GM19463 (cell line): ENCODE data around the gene CCR6.
A peak's percentile ranks its signal among the peaks of the same experiment; 100 is the strongest.

ENCODE experiments used
- ATAC-seq: cut with Tn5 transposase; IDR thresholded peaks from one replicate; pipeline ENCODE4 v1.9.1; 2021; ENCODE audit warnings: mild to moderate bottlenecking, moderate library complexity; ENCODE audit not compliant: unreplicated experiment

The CCR6 gene

DNA sequence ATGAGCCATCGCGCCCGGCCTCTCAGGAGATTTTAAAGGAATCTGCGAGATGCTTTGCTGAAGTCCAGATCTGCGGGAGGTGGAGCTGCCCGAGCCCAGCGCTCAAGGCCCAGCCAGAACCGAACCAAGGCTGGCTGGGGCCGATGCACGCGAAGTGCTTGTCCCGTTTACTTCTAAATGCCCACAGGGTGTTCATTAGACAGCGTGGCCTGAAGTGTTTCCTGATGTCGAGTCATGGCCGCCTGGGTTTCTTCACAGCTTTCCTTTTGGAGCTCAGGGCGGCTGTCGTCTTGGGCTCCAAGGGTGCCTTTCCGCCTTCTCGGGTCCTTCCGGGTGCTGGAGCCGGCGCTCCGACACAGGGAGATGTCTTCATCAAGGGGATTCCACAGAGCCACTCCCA lies 25.1 kb upstream of the CCR6 start:
- no peak for ATAC-seq

DNA sequence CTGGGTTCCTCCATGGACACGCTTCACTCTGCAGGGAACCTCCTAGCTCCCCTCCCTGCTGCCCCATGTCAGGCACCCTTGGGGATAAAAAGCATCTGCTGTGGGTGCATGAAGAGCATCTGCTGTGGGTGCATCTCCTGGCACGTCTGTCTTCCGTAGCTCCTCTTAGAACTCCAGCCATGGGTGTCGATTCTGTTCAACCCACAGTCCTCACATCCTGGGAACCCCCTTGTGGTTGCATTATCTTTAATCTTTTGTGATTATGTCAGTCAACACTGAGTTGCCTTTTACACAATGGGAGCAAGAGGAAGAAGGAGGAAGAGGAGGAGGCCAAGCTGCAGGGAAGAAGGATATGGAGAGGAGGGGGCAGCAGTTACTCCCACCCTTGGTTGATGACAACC lies 24.1 kb upstream of the CCR6 start:
- no peak for ATAC-seq

DNA sequence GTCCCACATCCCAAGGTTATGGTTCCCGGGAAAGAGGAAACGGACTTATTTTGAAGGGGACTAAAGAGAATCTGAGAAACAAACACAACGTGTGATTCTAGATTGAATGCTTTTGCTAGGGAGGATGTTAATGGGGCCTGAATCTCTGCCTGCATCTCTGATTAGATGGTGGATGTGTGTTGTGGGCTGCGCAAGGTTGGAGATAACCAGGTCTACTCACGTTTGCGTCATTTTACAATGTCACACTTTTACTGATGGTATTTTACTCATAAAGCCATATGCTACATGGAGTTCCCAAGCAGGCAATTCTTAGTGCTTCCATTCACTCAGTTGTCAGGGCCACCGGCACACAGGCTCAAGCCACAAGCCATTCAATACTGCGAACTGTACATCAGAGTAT lies 23.2 kb upstream of the CCR6 start:
- ATAC-seq: no peak

DNA sequence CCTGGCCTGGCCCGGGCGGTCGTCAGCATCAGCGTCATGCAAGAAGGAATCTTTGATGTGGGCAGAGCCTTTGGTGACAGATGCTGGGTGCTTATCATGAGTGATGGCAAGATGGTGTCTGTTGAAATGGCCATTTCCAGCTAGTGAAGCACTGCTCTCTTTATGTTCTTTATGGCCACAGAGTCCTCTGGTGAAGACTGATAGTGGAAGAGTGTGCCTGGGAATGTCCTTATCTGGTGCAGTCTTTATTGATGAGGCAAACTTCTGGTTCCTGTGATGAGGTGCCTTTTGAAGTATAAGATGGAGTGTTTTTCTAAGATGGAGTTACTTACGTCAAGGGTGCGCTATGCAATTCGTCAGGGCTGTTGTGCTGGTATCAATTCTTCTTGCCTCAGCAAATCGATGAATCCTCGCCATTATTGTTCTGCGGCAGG lies 22.6 kb upstream of the CCR6 start:
- no peak for ATAC-seq

DNA sequence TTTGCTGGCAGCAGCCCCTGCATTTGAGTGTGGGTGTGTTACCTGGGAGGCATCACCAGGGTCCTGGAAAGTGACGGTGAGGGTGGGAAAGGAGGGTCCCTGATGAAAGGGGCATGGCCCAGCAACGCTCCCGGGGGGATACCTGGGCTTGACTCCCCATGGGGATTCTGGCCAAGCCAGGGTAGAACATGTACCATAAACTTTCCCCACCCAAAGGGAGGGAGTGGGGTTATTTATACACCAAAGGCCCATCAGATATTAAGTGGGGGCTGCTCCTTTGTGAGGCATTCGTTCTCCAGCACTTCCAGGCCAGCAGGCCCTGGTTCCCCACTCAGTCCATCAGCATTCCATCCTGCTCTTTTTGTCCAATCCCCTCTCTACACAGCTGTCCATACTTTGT lies 20.6 kb upstream of the CCR6 start:
- no peak for ATAC-seq

DNA sequence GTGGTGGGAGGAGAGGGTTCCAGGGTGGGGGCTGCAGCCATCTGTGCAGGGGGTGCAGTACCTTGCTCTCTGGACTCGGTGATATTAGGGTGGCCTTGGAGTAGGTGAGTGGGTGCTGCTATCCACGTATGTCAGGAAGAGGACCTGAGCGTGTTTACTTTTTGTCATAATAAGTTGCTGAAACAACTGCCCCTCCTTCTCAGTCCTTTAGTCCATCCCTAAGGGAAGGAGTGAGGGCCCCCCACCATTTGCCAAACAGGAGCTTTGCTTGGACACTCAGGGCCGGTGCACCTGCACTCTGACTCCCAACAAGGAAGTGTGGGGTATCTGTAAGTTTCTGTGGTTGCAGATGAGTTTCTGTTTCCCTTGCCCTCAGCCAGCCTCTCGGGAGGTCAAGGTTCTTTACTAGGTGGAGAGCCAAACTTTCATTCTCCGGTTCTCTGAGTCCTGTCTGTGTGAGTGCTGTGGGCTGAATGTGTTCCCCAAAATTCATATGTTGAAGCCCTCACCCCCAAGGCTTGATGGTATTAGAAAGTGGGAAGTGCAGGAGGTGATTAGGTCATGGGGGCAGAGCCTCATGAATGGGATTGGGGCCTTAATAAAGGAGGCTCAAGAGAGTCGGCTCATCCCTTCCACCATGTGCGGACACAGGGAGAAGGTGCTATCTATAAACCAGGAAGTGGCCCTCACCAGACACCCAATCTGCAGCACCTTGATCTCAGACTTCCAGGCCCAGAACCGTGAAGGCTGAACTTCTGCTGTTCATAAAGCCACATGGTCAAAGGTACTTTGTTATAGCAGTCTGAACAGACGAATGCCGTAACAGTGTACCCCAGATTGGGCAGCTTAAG lies 19.6 kb upstream of the CCR6 start:
- ATAC-seq: peak; percentile 97

DNA sequence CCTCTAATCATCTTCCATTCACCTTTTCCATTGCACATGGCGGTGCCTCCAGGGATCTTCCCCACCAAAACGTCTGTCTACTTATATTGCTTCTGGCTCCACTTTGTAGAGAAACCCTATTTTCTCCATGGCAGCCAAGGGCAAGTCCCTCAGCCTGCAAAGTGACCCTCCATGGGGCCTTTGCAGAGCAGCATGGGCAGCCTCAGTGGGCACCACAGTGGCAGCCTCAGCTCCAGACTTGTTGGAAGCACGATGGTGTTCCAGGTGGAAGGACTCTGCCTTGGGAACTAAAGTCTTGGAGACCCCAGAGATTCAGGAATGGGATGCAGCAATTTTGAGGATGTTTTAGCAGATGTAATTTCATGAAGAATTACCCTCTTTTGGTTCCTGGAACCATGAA lies 18.5 kb upstream of the CCR6 start:
- no peak for ATAC-seq

DNA sequence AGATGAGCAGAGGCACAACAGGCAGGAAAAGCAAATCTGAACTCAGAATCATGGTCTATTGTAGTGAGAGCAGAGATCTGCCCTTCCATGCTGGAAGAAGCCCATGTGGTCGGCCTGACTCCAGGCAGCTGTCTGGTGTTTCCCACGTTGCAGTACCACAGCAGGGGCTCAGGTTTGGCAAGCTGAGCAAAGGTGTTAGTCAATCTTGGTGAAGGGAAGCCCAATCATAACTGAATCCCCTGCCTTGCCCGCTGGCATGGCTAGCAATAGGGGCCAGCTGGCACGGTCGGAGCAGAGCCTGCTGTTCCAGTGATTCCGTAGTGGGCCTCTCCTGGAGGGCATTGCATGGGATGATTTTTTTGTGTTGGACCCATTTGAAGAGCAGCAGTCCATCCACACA lies 17.8 kb upstream of the CCR6 start:
- ATAC-seq: no peak

DNA sequence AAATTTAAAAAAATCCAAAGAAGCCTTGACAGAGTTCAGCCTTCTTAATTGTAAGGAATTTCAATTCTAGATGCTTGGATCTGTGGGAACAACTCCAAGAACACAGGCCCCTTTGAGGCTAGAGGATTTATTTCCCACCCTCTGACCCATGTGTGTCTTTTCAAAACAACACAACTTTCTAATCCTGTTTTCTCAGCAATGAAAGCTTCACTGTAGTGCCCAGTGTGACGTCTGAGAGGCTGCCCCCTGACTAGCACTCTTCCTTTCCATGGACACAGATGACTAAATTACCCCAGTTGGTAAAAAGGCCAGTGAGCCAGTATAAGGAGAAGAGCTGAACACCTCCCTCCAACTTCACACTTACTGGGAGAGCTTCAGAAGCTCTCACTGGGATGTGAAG lies 16.5 kb upstream of the CCR6 start:
- ATAC-seq: no peak

DNA sequence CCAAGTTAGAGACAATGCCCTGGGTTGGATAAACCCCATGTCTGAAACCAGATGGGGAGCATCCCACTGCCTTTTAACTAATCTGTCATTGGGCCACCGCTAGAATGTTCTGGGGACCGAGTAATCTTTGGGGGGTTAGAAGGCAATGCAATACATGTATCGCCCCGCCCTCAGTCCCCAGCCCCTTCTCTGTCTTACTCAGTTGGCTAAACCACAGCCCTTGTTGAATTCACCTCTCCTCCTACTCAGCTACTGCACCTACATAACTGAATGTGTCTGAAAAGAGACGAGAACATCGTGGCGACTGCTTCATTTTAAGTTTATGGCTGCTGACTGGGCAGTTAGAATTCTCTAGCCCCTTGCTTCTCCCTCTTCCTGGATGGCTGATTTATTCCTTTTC lies 15.1 kb upstream of the CCR6 start:
- ATAC-seq: no peak

DNA sequence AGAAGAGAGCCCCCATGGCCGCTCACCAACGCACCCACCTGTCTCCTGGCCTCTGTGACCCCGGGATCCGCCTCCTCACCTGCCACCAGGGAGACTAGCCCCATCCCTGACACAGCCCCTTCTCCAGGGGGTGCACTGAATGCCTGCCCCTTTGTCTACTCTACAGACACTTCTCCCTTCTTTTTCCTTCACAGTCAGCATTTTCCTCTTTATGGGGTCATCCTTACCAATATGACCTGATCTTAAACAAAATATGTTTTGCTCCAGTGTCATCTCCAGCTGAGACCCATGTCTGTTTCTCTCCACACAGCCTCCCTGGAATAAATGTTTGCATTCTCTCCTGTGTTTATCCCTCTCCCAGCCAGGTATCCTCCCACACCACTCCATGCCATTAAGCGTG lies 14.6 kb upstream of the CCR6 start:
- no peak for ATAC-seq

DNA sequence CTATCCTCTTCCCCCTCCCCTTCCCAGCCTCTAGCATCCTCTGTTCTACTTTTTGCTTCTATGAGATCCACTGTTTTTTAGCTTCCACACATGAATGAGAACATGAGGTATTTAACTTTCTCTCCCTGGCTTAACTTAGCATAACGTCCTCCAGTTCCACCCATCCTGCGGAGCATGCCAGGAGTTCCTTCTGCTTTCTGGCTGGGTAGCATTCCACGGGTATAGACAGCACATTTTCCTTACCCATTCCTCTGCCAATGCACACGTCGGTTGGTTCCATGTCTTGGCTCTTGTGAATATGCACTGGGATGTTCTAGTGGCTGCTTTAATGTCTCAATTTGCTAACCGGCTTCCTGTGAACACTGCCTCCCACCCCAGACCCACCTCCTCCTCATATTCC lies 13.2 kb upstream of the CCR6 start:
- ATAC-seq: no peak

DNA sequence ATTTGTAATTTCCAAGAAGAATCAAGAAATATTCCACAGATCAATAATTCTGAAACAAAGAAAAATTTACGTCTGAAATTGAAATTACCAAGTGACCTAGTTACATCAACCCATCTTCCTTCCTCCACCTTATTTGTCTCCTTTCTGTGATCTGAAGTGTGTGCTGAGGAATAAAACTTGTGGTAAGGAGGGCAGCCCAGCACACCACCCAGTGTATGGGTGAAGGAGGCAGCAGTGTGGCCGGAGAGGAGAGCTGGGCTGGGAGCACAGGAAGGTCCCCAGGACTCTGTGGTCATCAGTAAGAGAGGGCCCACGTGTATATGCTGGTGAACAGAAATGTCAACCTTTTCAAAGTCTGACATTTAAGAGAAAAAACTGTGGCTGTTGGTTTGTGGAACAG lies 11.3 kb upstream of the CCR6 start:
- no peak for ATAC-seq

DNA sequence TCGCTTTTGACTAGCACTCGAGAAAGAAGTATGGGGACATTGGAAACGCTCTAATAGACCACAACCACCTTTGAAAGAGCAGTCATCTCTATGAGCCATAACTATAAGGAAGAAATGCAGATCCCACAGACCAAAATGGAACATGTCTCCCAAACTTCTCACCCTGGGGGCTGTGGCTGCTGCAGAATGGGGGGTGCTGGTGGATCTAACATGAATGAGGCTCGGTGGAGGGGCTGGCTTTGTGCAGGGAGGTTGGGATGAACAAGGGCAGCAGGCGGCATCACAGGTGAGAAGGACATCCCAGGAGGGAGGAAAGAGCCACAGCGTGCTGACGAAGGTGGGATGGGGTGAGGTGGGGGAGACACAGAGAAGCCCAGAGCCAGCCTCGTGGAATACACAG lies 10.5 kb upstream of the CCR6 start:
- ATAC-seq: no peak

DNA sequence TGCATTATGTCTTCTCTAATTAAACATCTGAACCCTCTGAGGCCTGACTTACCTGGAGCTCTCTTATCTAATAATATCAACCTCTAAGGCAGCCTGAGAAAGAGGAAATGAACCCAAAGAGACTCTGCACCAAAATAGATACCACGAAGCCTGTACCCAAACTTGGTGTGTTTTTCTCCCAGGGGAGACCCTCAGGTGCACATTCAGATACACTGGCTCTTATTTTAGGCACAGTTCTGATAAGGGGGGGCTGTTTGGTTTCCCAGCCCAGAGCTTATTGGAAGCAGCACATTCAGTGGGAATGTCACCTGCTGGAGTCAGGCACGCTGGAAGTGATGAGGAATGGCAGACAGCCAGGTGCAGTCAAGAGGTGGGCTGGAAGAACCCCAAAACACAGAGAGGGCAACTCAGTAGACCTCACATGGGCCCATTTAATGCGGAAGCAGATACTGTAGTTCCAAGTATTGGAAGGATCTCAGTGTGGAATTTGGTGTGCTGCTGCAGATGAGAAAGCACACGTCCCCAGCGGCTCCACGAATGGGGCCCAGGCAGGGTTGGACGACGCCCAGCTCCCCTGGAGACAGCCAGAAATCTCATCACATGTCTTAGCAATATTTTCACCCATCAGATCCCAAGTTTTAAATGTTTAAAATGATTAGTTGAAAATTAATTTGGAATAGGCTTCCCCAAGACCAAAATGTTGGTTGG lies 9.7 kb upstream of the CCR6 start:
- ATAC-seq: peak; percentile 36

DNA sequence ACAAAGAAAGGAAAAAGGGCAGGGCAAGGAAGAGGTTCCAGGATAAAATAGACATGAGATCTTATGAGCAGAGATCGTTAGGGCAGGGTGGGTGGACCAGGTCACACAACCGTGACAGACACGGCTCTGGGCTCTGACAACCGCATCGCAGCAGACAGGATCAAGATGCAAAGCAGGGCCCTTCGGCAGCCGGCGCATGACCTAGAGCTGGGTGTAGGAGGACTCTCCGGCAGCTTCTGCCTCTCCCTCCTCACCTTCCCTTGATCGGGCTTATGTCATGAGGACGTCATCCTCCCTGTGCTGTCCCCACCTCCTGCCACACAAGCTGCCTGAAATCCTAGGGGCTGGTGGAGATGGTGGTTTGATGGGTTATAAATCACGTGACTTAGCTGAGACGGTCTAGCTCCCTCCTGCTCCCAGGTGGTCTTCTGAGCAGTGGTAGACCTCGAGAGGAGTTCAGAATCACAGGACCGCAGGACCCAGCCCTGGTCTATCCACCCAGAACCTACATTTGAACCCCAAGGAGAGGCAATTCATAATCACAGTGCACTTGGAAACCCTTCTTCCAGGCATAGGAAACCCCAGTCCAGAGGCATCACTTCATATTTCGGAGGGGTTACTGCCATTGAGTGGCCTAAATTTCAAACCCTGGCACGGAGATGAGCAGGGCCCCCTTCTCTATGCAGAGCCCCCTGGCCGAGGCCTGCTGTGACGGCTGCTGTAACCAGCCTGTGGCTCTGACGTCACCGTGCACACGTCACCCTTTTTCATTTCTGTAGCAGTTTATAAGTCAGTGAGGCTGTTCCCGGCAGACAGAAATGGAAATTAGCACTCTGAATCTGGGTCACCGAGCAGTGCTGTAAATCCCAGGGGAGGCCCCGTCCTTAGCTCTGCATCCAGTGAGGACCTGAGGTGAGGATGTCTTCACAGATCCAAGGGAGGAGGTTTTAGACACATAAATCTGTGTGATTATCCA lies 8.7 kb upstream of the CCR6 start:
- peak; percentile 86 for ATAC-seq

DNA sequence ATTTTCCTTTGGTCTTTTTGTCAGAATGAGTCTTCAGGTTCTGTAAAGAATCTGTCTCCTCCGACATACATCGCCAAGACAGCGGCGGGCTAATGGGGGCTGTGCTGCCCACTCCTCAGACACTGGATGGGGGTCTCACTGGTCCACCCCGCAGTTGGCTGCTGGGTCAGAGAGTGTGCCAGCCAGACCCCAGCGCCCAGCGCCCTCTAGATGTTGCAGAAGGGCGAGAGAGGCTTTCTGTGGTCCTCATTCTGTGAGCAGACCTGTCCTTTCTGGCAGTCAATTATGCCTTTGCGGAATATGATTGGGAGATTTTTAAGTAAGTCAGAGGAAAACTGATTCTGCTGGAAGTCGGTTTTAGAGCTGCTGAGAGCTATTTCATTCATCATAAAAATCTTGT lies 7.8 kb upstream of the CCR6 start:
- no peak for ATAC-seq

DNA sequence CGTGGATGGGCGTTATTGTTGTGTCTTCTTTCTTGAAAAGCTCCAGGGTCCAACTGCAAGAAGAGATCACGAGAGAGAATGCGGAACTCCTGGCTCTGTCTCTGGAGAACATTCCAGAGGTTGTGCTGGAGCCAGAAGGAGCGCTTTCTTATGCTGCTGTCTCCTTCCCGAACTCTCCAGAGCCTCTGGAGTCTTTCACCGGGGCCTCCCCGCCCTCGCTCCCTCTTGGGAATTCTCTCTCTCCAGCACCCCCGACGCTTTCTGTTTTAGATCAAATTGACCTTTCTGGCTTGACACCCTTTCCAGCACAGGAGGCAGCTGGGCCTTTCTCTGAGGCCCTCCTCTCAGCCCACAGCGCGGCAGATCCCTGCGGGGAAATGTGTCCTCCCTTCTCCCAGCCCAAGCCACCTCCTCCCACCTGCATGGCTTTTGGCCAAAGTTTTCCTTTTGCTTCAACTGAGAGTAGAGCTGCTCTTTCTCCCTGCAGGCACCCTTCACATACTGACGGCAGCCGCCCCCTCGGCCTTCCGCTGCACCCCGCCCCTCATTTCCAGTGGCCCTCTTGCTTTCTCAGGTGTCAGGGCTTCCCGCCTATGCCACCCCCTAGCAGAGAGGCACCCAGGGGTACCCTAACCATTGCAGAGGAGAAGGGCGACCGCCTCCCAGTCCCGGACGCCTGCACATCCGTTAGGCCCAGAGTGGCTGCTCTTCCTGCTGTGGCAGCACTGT lies 6.6 kb upstream of the CCR6 start:
- no peak for ATAC-seq

DNA sequence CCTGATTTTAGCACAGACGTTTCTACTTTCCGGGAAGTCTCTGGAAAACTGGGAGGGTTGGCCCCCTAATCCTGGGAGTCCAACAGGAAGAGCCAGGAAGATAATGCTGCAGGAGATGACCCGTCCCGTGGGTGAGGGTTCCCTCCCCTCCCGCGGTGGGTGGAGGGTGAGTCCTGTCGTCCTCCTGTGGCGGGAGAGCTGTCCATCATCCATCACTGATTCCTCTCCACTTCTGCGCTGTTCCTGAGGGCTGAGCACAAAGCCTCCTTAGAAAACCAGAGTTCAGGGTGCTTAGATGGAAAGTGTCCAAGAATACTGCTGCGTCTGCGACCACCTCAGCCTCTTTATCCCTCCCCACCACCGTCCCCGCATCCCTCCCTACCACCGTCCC lies 6.1 kb upstream of the CCR6 start:
- ATAC-seq: no peak

DNA sequence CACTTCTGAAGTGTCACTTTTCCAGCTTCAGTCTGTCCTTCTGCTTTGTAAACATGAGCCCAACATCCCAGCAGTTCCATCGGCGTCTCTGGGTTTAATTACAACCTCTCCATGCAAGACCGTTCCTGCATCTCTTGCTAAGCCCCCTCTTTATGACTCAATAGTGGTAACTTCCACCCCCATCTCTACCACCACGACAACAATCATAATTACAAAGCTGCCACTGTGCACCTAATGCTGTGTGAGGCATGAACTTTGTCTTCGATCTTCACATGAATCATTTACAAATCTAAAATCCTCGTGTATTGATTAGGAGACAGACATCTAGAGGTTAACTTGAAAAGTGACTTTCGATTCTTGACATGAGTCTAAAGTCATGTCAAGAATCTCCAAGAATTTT lies 4.9 kb upstream of the CCR6 start:
- ATAC-seq: no peak

DNA sequence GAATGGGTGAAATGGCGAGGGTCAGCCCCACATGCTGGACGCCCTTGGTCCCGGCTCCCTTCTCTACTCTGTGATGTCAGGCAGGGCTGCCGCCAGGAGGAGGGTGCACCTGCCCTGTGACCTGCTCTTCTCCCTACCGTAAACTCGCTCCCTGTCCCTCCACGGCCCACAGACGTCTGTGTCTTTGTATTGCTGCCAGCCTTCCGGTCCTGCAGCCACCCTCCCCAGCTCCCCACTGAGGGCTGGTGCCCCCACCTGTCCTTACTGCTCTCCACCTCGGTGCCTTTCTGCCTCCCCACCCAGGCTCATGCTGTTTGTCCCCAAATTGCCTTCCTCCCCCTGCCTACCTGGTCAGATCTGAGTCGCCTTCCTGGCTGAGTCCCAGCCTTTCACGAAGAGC lies 4.1 kb upstream of the CCR6 start:
- no peak for ATAC-seq
